Measurements from ENCODE around the gene KBTBD2.
"Not testable (repeated sequence)": the region's sequence is repeated elsewhere in the genome, so short reads cannot be mapped to it uniquely, and the experiment has no call there.

The KBTBD2 gene

GRCh38 chr7:32892521-32893206 lies 1.1 kb upstream of the KBTBD2 start:
- no peak for DNase-seq

GRCh38 chr7:32891800-32892520 lies 400 bp upstream of the KBTBD2 start:
- peak; percentile 74 for DNase-seq

- DNase-seq: no peak
Observed at GRCh38 chr7:32890793-32891042, 842 bp downstream of the KBTBD2 start.

- peak; percentile 41 for DNase-seq
Observed at GRCh38 chr7:32890010-32890792, 1.4 kb downstream of the KBTBD2 start.

- no peak for DNase-seq
Observed at GRCh38 chr7:32888505-32888904, 3.1 kb downstream of the KBTBD2 start.

- no peak for DNase-seq
Observed at GRCh38 chr7:32887395-32887794, 4.2 kb downstream of the KBTBD2 start.

- DNase-seq: no peak
Observed at GRCh38 chr7:32881074-32881982, 10.2 kb downstream of the KBTBD2 start.

GRCh38 chr7:32879460-32879859 lies 12.1 kb downstream of the KBTBD2 start:
- DNase-seq: no peak

- DNase-seq: not testable (repeated sequence)
Observed at GRCh38 chr7:32878023-32878422, 13.5 kb downstream of the KBTBD2 start.

GRCh38 chr7:32872421-32872820 lies 19.1 kb downstream of the KBTBD2 start:
- no peak for DNase-seq

GRCh38 chr7:32871624-32872371 lies 19.8 kb downstream of the KBTBD2 start:
- no peak for DNase-seq

- no peak for DNase-seq
Observed at GRCh38 chr7:32870298-32870697, 21.3 kb downstream of the KBTBD2 start.

- DNase-seq: no peak
Observed at GRCh38 chr7:32869716-32870115, 21.8 kb downstream of the KBTBD2 start.

- no peak for DNase-seq
Observed at GRCh38 chr7:32868116-32868515, 23.4 kb downstream of the KBTBD2 start.

GRCh38 chr7:32865448-32866030 lies 26.0 kb downstream of the KBTBD2 start:
- DNase-seq: no peak

- not testable (repeated sequence) for DNase-seq
Observed at GRCh38 chr7:32863872-32864271, 27.7 kb downstream of the KBTBD2 start.

- no peak for DNase-seq
Observed at GRCh38 chr7:32860090-32860489, 31.5 kb downstream of the KBTBD2 start.

- DNase-seq: no peak
Observed at GRCh38 chr7:32858648-32859047, 32.9 kb downstream of the KBTBD2 start.

- DNase-seq: not testable (repeated sequence)
Observed at GRCh38 chr7:32857063-32857462, 34.5 kb downstream of the KBTBD2 start.

GRCh38 chr7:32855837-32856775 lies 35.5 kb downstream of the KBTBD2 start:
- DNase-seq: not testable (repeated sequence)

- not testable (repeated sequence) for DNase-seq
Observed at GRCh38 chr7:32850654-32851053, 40.9 kb downstream of the KBTBD2 start.
